Left hindlimb (tissue), 1 donor: ENCODE results near the gene CAMSAP1.

Source experiments
- DNase-seq: peaks from one replicate; pipeline ENCODE4 v3.0.0-alpha.2; 2018

The CAMSAP1 gene

GRCh38 chr9:135878528-135879236 lies 28.7 kb downstream of the CAMSAP1 start:
- no peak for DNase-seq

- no peak for DNase-seq
Observed at GRCh38 chr9:135877791-135878527, 29.4 kb downstream of the CAMSAP1 start.

GRCh38 chr9:135876936-135877335 lies 30.4 kb downstream of the CAMSAP1 start:
- DNase-seq = no peak

- no peak for DNase-seq
Observed at GRCh38 chr9:135874859-135875258, 32.5 kb downstream of the CAMSAP1 start.

- no peak for DNase-seq
Observed at GRCh38 chr9:135869909-135870308, 37.4 kb downstream of the CAMSAP1 start.

GRCh38 chr9:135865531-135865930 lies 41.8 kb downstream of the CAMSAP1 start:
- no peak for DNase-seq

GRCh38 chr9:135864447-135865049 lies 42.8 kb downstream of the CAMSAP1 start:
- no peak for DNase-seq

GRCh38 chr9:135862809-135863208 lies 44.5 kb downstream of the CAMSAP1 start:
- DNase-seq = no peak

- no peak for DNase-seq
Observed at GRCh38 chr9:135858491-135859185, 48.7 kb downstream of the CAMSAP1 start.

GRCh38 chr9:135857843-135858242 lies 49.5 kb downstream of the CAMSAP1 start:
- no peak for DNase-seq

- no peak for DNase-seq
Observed at GRCh38 chr9:135857371-135857786, 50.0 kb downstream of the CAMSAP1 start.

- DNase-seq = no peak
Observed at GRCh38 chr9:135851748-135852147, 55.6 kb downstream of the CAMSAP1 start.

GRCh38 chr9:135850737-135851136 lies 56.6 kb downstream of the CAMSAP1 start:
- DNase-seq = no peak

- no peak for DNase-seq
Observed at GRCh38 chr9:135849181-135849580, 58.2 kb downstream of the CAMSAP1 start.

GRCh38 chr9:135848341-135849047 lies 58.9 kb downstream of the CAMSAP1 start:
- DNase-seq = no peak

- DNase-seq = no peak
Observed at GRCh38 chr9:135847833-135848232, 59.5 kb downstream of the CAMSAP1 start.

- DNase-seq = no peak
Observed at GRCh38 chr9:135840539-135840938, 66.8 kb downstream of the CAMSAP1 start.

- DNase-seq = no peak
Observed at GRCh38 chr9:135840107-135840506, 67.2 kb downstream of the CAMSAP1 start.

- no peak for DNase-seq
Observed at GRCh38 chr9:135839516-135839915, 67.8 kb downstream of the CAMSAP1 start.

- DNase-seq = no peak
Observed at GRCh38 chr9:135835131-135835530, 72.2 kb downstream of the CAMSAP1 start.

- no peak for DNase-seq
Observed at GRCh38 chr9:135833864-135834263, 73.5 kb downstream of the CAMSAP1 start.

- DNase-seq = no peak
Observed at GRCh38 chr9:135830496-135830895, 76.8 kb downstream of the CAMSAP1 start.

- no peak for DNase-seq
Observed at GRCh38 chr9:135828656-135829055, 78.7 kb downstream of the CAMSAP1 start.
